Measurements from ENCODE around the gene UNC5B. TPM values are rescaled to one million over a fixed set of nuclear protein-coding genes. Genes with fewer than 3 reads are reported as not detected.

Gene UNC5B
- total RNA-seq, 1 donor: 135 TPM

- peaks cover 27% of the 10 kb centered on the region for H3K27me3 ChIP-seq (ENCODE audit: insufficient read depth, low read length)
- peaks cover 42% of the 10 kb centered on the region for H3K79me2 ChIP-seq (ENCODE audit: insufficient read depth, low read length)
- H3K27ac ChIP-seq (ENCODE audit: low read depth, low read length): peak overlapping the region; percentile 66
- DNase-seq (ENCODE audit: insufficient read length, low spot score, missing footprints): peak; percentile 94
- peak overlapping the region; percentile 84 for H3K4me2 ChIP-seq (ENCODE audit: insufficient read depth, low read length)
- no peaks in the 10 kb centered on the region for H3K9me3 ChIP-seq (ENCODE audit: low read depth, low read length)
- peak overlapping the region; percentile 56 for H2AFZ ChIP-seq (ENCODE audit: low read length)
- H3K4me3 ChIP-seq (ENCODE audit: insufficient read depth, low read length): peak overlapping the region; percentile 90
- peaks cover 39% of the 10 kb centered on the region for H3K4me1 ChIP-seq (ENCODE audit: insufficient read depth, low read length)
- TF ChIP-seq CTCF (IDR thresholded peaks at IDR 0.05; ENCODE audit: extremely low read depth, low read depth, low read length): no peak
- no peaks in the 10 kb centered on the region for H3K36me3 ChIP-seq (ENCODE audit: insufficient read depth, low read length)
- H4K20me1 ChIP-seq (ENCODE audit: insufficient read depth, low read length): peaks cover 11% of the 10 kb centered on the region
Measured at GRCh38 chr10:71213127-71213621, 804 bp downstream of the UNC5B start.

- peaks cover 45% of the 10 kb centered on the region for H3K4me1 ChIP-seq (ENCODE audit: insufficient read depth, low read length)
- H3K27ac ChIP-seq (ENCODE audit: low read depth, low read length): peak overlapping the region; percentile 59
- H2AFZ ChIP-seq (ENCODE audit: low read length): peak overlapping the region; percentile 78
Measured at GRCh38 chr10:71213761-71214440, 1.5 kb downstream of the UNC5B start.

GRCh38 chr10:71214641-71215559, 2.5 kb downstream of the UNC5B start:
- Histone ChIP-seq H3K27ac (ENCODE audit: low read depth, low read length) (peak overlapping the region; percentile 59), H4K20me1 (ENCODE audit: insufficient read depth, low read length) (peaks cover 18% of the 10 kb centered on the region), H3K9me3 (ENCODE audit: low read depth, low read length) (no peaks in the 10 kb centered on the region), H3K36me3 (ENCODE audit: insufficient read depth, low read length) (no peaks in the 10 kb centered on the region), H3K4me1 (ENCODE audit: insufficient read depth, low read length) (peaks cover 44% of the 10 kb centered on the region), H3K79me2 (ENCODE audit: insufficient read depth, low read length) (peaks cover 50% of the 10 kb centered on the region), H3K27me3 (ENCODE audit: insufficient read depth, low read length) (peaks cover 20% of the 10 kb centered on the region), H2AFZ (ENCODE audit: low read length) (no peak overlapping the region), H3K4me2 (ENCODE audit: insufficient read depth, low read length) (peak overlapping the region; percentile 84), H3K4me3 (ENCODE audit: insufficient read depth, low read length) (peak overlapping the region; percentile 90)
- DNase-seq (ENCODE audit: insufficient read length, low spot score, missing footprints): no peak
- no peak for TF ChIP-seq CTCF (IDR thresholded peaks at IDR 0.05; ENCODE audit: extremely low read depth, low read depth, low read length)

More at GRCh38 chr10:71213761-71214440, 1.5 kb downstream of the UNC5B start:
- no peak for TF ChIP-seq CTCF (IDR thresholded peaks at IDR 0.05; ENCODE audit: extremely low read depth, low read depth, low read length)
- peak overlapping the region; percentile 90 for H3K4me3 ChIP-seq (ENCODE audit: insufficient read depth, low read length)
- DNase-seq (ENCODE audit: insufficient read length, low spot score, missing footprints): peak; percentile 98
- H4K20me1 ChIP-seq (ENCODE audit: insufficient read depth, low read length): peaks cover 13% of the 10 kb centered on the region
- peaks cover 27% of the 10 kb centered on the region for H3K27me3 ChIP-seq (ENCODE audit: insufficient read depth, low read length)
- peaks cover 46% of the 10 kb centered on the region for H3K79me2 ChIP-seq (ENCODE audit: insufficient read depth, low read length)
- H3K4me2 ChIP-seq (ENCODE audit: insufficient read depth, low read length): peak overlapping the region; percentile 84
- no peaks in the 10 kb centered on the region for H3K36me3 ChIP-seq (ENCODE audit: insufficient read depth, low read length)
- no peaks in the 10 kb centered on the region for H3K9me3 ChIP-seq (ENCODE audit: low read depth, low read length)

GRCh38 chr10:71216363-71216695, 4.0 kb downstream of the UNC5B start:
- H3K27ac ChIP-seq (ENCODE audit: low read depth, low read length): peak overlapping the region; percentile 54
- DNase-seq (ENCODE audit: insufficient read length, low spot score, missing footprints): no peak
- H3K4me1 ChIP-seq (ENCODE audit: insufficient read depth, low read length): peaks cover 55% of the 10 kb centered on the region
- no peaks in the 10 kb centered on the region for H3K9me3 ChIP-seq (ENCODE audit: low read depth, low read length)
- peaks cover 64% of the 10 kb centered on the region for H3K79me2 ChIP-seq (ENCODE audit: insufficient read depth, low read length)
- H3K4me3 ChIP-seq (ENCODE audit: insufficient read depth, low read length): no peak overlapping the region
- H3K36me3 ChIP-seq (ENCODE audit: insufficient read depth, low read length): no peaks in the 10 kb centered on the region
- no peak for TF ChIP-seq CTCF (IDR thresholded peaks at IDR 0.05; ENCODE audit: extremely low read depth, low read depth, low read length)
- H4K20me1 ChIP-seq (ENCODE audit: insufficient read depth, low read length): peaks cover 28% of the 10 kb centered on the region
- H3K27me3 ChIP-seq (ENCODE audit: insufficient read depth, low read length): peaks cover 6% of the 10 kb centered on the region
- H2AFZ ChIP-seq (ENCODE audit: low read length): peak overlapping the region; percentile 73
- H3K4me2 ChIP-seq (ENCODE audit: insufficient read depth, low read length): peak overlapping the region; percentile 90
